Mesendoderm (in vitro differentiated cells): ENCODE results near the gene KCNQ1.

Source experiments
- DNase-seq: peaks from one replicate; pipeline ENCODE4 v3.0.0; 2013
- H2AK5ac ChIP-seq: 2 replicates; pipeline ENCODE4 v1.6.1; 2013; ENCODE audit warnings: low read length, inconsistent platforms
- H2BK120ac ChIP-seq: 2 replicates; pipeline ENCODE4 v1.6.1; 2013; ENCODE audit warnings: low read depth, mild to moderate bottlenecking, low read length, moderate library complexity, mixed read lengths
- H2BK15ac ChIP-seq: replicated peaks from 2 replicates; pipeline ENCODE4 v1.6.1; 2013; ENCODE audit warnings: low read depth, mild to moderate bottlenecking, moderate library complexity
- H2BK5ac ChIP-seq: 2 replicates; pipeline ENCODE4 v1.6.1; 2013; ENCODE audit warnings: low read length, inconsistent platforms
- H3K18ac ChIP-seq: 2 replicates; pipeline ENCODE4 v1.6.1; 2013; ENCODE audit warnings: mild to moderate bottlenecking, low read length, mixed read lengths
- H3K23ac ChIP-seq: one replicate; pipeline ENCODE4 v1.6.1; 2013; ENCODE audit warnings: low read length
- H3K27ac ChIP-seq: 2 replicates; pipeline ENCODE4 v1.5.1; 2013; ENCODE audit warnings: low read depth, mild to moderate bottlenecking, inconsistent platforms, low read length, moderate library complexity
- H3K27me3 ChIP-seq: 2 replicates; pipeline ENCODE4 v1.6.1; 2013; ENCODE audit warnings: low read length, control low read depth, mild to moderate bottlenecking, inconsistent platforms; ENCODE audit not compliant: insufficient read depth, poor library complexity
- H3K36me3 ChIP-seq: 2 replicates; pipeline ENCODE4 v1.6.1; 2013; ENCODE audit warnings: low read length, inconsistent platforms; ENCODE audit not compliant: control insufficient read depth, insufficient read depth
- H3K4ac ChIP-seq: one replicate; pipeline ENCODE4 v1.6.1; 2013; ENCODE audit warnings: low read depth, mild to moderate bottlenecking, low read length, moderate library complexity
- H3K4me1 ChIP-seq: 2 replicates; pipeline ENCODE4 v1.6.1; 2013; ENCODE audit warnings: low read depth, low read length, inconsistent platforms; ENCODE audit not compliant: control insufficient read depth
- H3K4me2 ChIP-seq: 2 replicates; pipeline ENCODE4 v1.6.1; 2013; ENCODE audit warnings: low read length
- H3K4me3 ChIP-seq: 2 replicates; pipeline ENCODE4 v1.5.1; 2013; ENCODE audit warnings: mild to moderate bottlenecking, low read length
- H3K56ac ChIP-seq: one replicate; pipeline ENCODE4 v1.6.1; 2013; ENCODE audit warnings: low read length
- H3K79me1 ChIP-seq: 2 replicates; pipeline ENCODE4 v1.6.1; 2013; ENCODE audit warnings: low read length, inconsistent platforms
- H3K79me2 ChIP-seq: 2 replicates; pipeline ENCODE4 v1.6.1; 2013; ENCODE audit warnings: mild to moderate bottlenecking, low read length; ENCODE audit not compliant: control insufficient read depth, insufficient read depth
- H3K9ac ChIP-seq: 2 replicates; pipeline ENCODE4 v1.6.1; 2013; ENCODE audit warnings: low read length, inconsistent platforms
- H4K5ac ChIP-seq: one replicate; pipeline ENCODE4 v1.6.1; 2013; ENCODE audit warnings: low read length
- H4K8ac ChIP-seq: one replicate; pipeline ENCODE4 v1.6.1; 2013; ENCODE audit warnings: low read depth, mild to moderate bottlenecking, control low read depth, low read length, moderate library complexity
- WGBS: extraction: QIAGEN DNeasy Blood & Tissue Kit; methylation state at CpG from one replicate; pipeline ENCODE4 v1.1.7; 2013; ENCODE audit warnings: low lambda C conversion rate, missing lambda C conversion rate; ENCODE audit not compliant: insufficient coverage; ENCODE audit errors: extremely low coverage; 5-methylcytosine and 5-hydroxymethylcytosine counted together

Gene KCNQ1

DNA sequence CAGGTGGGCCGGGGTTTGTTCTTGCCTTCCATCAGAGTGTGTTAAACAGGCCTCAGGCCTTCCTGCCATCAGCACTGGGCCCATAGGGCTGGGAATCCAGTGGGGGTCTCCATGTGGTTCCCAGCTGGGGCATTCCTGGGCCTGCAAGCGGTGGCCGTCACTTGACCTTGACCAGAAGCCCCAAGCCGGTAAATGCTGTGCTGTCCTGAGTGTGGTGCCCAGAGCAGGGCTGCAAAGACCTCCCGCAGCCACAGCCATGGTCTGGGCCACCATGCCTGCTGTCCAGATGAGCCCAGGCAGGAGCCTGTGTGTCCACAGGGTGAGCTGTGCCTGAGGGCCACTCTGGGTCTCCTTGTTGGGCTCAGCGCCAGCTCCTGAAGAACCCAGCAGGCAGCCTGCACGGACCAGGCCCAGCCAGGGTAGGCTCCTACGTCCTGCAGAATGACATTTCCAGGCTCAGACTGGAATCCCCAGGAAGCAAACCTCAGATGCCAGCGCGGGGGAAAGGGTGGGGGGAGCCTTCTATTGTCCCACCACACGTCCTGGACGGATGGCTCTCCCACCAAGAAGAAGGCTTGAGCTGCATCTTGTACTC, 137.6 kb downstream of the KCNQ1 start:
- no CpG with 5 or more reads among the region's 12 CpGs for WGBS
- DNase-seq: no peak
- no peaks in the 10 kb centered on the region for H3K79me2 ChIP-seq

GRCh38 chr11:2582946-2583604, 138.3 kb downstream of the KCNQ1 start:
- Histone ChIP-seq H3K36me3 (no peaks in the 10 kb centered on the region), H3K23ac (no peak overlapping the region), H3K79me1 (no peaks in the 10 kb centered on the region), H2BK15ac (no peak overlapping the region), H4K8ac (no peak overlapping the region), H4K5ac (no peak overlapping the region), H3K27ac (no peak overlapping the region), H3K4me3 (no peak overlapping the region), H3K9ac (no peak overlapping the region), H3K27me3 (no peaks in the 10 kb centered on the region), H3K18ac (no peak overlapping the region), H2AK5ac (no peak overlapping the region), H3K79me2 (no peaks in the 10 kb centered on the region), H3K4me1 (no peaks in the 10 kb centered on the region), H2BK5ac (no peak overlapping the region), H3K56ac (no peak overlapping the region), H3K4me2 (no peak overlapping the region), H2BK120ac (no peak overlapping the region), H3K4ac (no peak overlapping the region)
- DNase-seq: no peak
- no CpG with 5 or more reads among the region's 33 CpGs for WGBS

More for the DNA sequence above, 137.6 kb downstream of the KCNQ1 start:
- H2BK120ac ChIP-seq: no peak overlapping the region
- H2BK5ac ChIP-seq: no peak overlapping the region
- H4K8ac ChIP-seq: no peak overlapping the region
- no peaks in the 10 kb centered on the region for H3K4me1 ChIP-seq
- H3K4me2 ChIP-seq: no peak overlapping the region
- no peak overlapping the region for H2BK15ac ChIP-seq
- no peak overlapping the region for H2AK5ac ChIP-seq
- no peaks in the 10 kb centered on the region for H3K27me3 ChIP-seq
- H3K9ac ChIP-seq: no peak overlapping the region
- no peak overlapping the region for H3K56ac ChIP-seq
- no peak overlapping the region for H3K4me3 ChIP-seq
- no peak overlapping the region for H4K5ac ChIP-seq
- H3K27ac ChIP-seq: no peak overlapping the region
- H3K4ac ChIP-seq: no peak overlapping the region
- H3K18ac ChIP-seq: no peak overlapping the region
- H3K23ac ChIP-seq: no peak overlapping the region
- H3K79me1 ChIP-seq: no peaks in the 10 kb centered on the region
- H3K36me3 ChIP-seq: no peaks in the 10 kb centered on the region

- no peak overlapping the region for H3K56ac ChIP-seq
- H2AK5ac ChIP-seq: no peak overlapping the region
- H3K27me3 ChIP-seq: no peaks in the 10 kb centered on the region
- no peak overlapping the region for H3K9ac ChIP-seq
- H3K18ac ChIP-seq: no peak overlapping the region
- no peaks in the 10 kb centered on the region for H3K36me3 ChIP-seq
- no peaks in the 10 kb centered on the region for H3K4me1 ChIP-seq
- H3K4ac ChIP-seq: no peak overlapping the region
- no peak overlapping the region for H2BK15ac ChIP-seq
- no peak overlapping the region for H3K27ac ChIP-seq
- no peak overlapping the region for H4K8ac ChIP-seq
- no peak overlapping the region for H4K5ac ChIP-seq
- DNase-seq: no peak
- H3K4me3 ChIP-seq: no peak overlapping the region
- no peak overlapping the region for H2BK120ac ChIP-seq
- H2BK5ac ChIP-seq: no peak overlapping the region
- H3K79me1 ChIP-seq: no peaks in the 10 kb centered on the region
- H3K79me2 ChIP-seq: no peaks in the 10 kb centered on the region
- WGBS: no CpG with 5 or more reads among the region's 6 CpGs
- no peak overlapping the region for H3K23ac ChIP-seq
- no peak overlapping the region for H3K4me2 ChIP-seq
Measured at GRCh38 chr11:2583605-2583958, 138.8 kb downstream of the KCNQ1 start.

GRCh38 chr11:2584434-2584811, 139.6 kb downstream of the KCNQ1 start:
- H2BK15ac ChIP-seq: no peak overlapping the region
- no peaks in the 10 kb centered on the region for H3K79me2 ChIP-seq
- 100% methylated on average over 1 of the region's 4 CpGs for WGBS
- no peak overlapping the region for H2BK120ac ChIP-seq
- H4K5ac ChIP-seq: no peak overlapping the region
- no peaks in the 10 kb centered on the region for H3K79me1 ChIP-seq
- no peak overlapping the region for H3K4me2 ChIP-seq
- no peak overlapping the region for H3K18ac ChIP-seq
- H3K56ac ChIP-seq: no peak overlapping the region
- H3K9ac ChIP-seq: no peak overlapping the region
- H3K23ac ChIP-seq: no peak overlapping the region
- no peaks in the 10 kb centered on the region for H3K36me3 ChIP-seq
- no peak overlapping the region for H2AK5ac ChIP-seq
- no peaks in the 10 kb centered on the region for H3K27me3 ChIP-seq
- H3K4me1 ChIP-seq: no peaks in the 10 kb centered on the region
- H4K8ac ChIP-seq: no peak overlapping the region
- H3K27ac ChIP-seq: no peak overlapping the region
- no peak for DNase-seq
- no peak overlapping the region for H3K4me3 ChIP-seq
- H3K4ac ChIP-seq: no peak overlapping the region
- H2BK5ac ChIP-seq: no peak overlapping the region

GRCh38 chr11:2584812-2585565, 140.2 kb downstream of the KCNQ1 start:
- H3K79me1 ChIP-seq: no peaks in the 10 kb centered on the region
- H3K9ac ChIP-seq: no peak overlapping the region
- no peak overlapping the region for H3K4me3 ChIP-seq
- no peaks in the 10 kb centered on the region for H3K79me2 ChIP-seq
- no peak overlapping the region for H3K4ac ChIP-seq
- H4K8ac ChIP-seq: no peak overlapping the region
- no peaks in the 10 kb centered on the region for H3K36me3 ChIP-seq
- DNase-seq: no peak
- H2BK15ac ChIP-seq: no peak overlapping the region
- H2BK5ac ChIP-seq: no peak overlapping the region
- no peak overlapping the region for H2BK120ac ChIP-seq
- H2AK5ac ChIP-seq: no peak overlapping the region
- no CpG with 5 or more reads among the region's 18 CpGs for WGBS
- H3K23ac ChIP-seq: no peak overlapping the region
- H3K4me1 ChIP-seq: no peaks in the 10 kb centered on the region
- no peak overlapping the region for H3K4me2 ChIP-seq
- no peak overlapping the region for H3K27ac ChIP-seq
- no peak overlapping the region for H3K18ac ChIP-seq
- H3K56ac ChIP-seq: no peak overlapping the region
- no peaks in the 10 kb centered on the region for H3K27me3 ChIP-seq
- H4K5ac ChIP-seq: no peak overlapping the region
